ENCODE measurements around the gene ZFAND2A. TPM values are rescaled to one million over a fixed set of nuclear protein-coding genes. Genes with fewer than 3 reads are reported as not detected.

Gene ZFAND2A
- total RNA-seq, 4 donors from 2014 or later = 12.0 to 17.9 (median 14.1) TPM

- intact Hi-C loops (cut with DNase I; ENCODE audit: low total_unique reads) (no loop called here), in situ Hi-C loops (cut with MboI; ENCODE audit: low sequenced_read_pairs in 4 of 4) (loop anchor here in 2 of 4 donors (25.0 kb wide), 1 partner anchor 165 kb away; the partner anchor contains the start of genes COX19 (in 2 of the 2) and CYP2W1 (in 2 of the 2))
- DNase-seq (no peak), ATAC-seq (no peak)
- Histone ChIP-seq H3K4me3 (no peak overlapping the region), H3K36me3 (peaks cover 0 to 64% of the 10 kb centered on the region in 2 donors), H3K27ac (no peak overlapping the region), H3K4me1 (no peaks in the 10 kb centered on the region), H3K9me3 (no peaks in the 10 kb centered on the region), H3K27me3 (no peaks in the 10 kb centered on the region)
- TF ChIP-seq POLR2A (IDR thresholded peaks at IDR 0.05) = no peak
- TF ChIP-seq, protein P1, sequence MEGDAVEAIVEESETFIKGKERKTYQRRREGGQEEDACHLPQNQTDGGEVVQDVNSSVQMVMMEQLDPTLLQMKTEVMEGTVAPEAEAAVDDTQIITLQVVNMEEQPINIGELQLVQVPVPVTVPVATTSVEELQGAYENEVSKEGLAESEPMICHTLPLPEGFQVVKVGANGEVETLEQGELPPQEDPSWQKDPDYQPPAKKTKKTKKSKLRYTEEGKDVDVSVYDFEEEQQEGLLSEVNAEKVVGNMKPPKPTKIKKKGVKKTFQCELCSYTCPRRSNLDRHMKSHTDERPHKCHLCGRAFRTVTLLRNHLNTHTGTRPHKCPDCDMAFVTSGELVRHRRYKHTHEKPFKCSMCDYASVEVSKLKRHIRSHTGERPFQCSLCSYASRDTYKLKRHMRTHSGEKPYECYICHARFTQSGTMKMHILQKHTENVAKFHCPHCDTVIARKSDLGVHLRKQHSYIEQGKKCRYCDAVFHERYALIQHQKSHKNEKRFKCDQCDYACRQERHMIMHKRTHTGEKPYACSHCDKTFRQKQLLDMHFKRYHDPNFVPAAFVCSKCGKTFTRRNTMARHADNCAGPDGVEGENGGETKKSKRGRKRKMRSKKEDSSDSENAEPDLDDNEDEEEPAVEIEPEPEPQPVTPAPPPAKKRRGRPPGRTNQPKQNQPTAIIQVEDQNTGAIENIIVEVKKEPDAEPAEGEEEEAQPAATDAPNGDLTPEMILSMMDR (IDR thresholded peaks at IDR 0.05 in 4 of 5, conservative IDR thresholded peaks at IDR 0.05 in 1 of 5) = no peak
Observed at GRCh38 chr7:1152492-1152891, 7.5 kb downstream of the ZFAND2A start.

GRCh38 chr7:1151653-1152425 is 8.2 kb downstream of the ZFAND2A start:
- H3K4me3 ChIP-seq = no peak overlapping the region
- ATAC-seq (no peak), DNase-seq (no peak)
- no peaks in the 10 kb centered on the region for H3K4me1 ChIP-seq
- H3K27ac ChIP-seq = no peak overlapping the region
- H3K36me3 ChIP-seq = peaks cover 0 to 58% of the 10 kb centered on the region in 2 donors
- no peaks in the 10 kb centered on the region for H3K27me3 ChIP-seq
- in situ Hi-C loops (cut with MboI; ENCODE audit: low sequenced_read_pairs in 4 of 4) = loop anchor here in 2 of 4 donors (25.0 kb wide), 1 partner anchor 165 kb away; the partner anchor contains the start of genes COX19 (in 2 of the 2) and CYP2W1 (in 2 of the 2)
- TF ChIP-seq, protein P1 (IDR thresholded peaks at IDR 0.05 in 4 of 5, conservative IDR thresholded peaks at IDR 0.05 in 1 of 5) = no peak
- no peak for TF ChIP-seq POLR2A (IDR thresholded peaks at IDR 0.05)
- intact Hi-C loops (cut with DNase I; ENCODE audit: low total_unique reads) = no loop called here
- H3K9me3 ChIP-seq = no peaks in the 10 kb centered on the region

- intact Hi-C loops (cut with DNase I; ENCODE audit: low total_unique reads) = no loop called here
- H3K27ac ChIP-seq = no peak overlapping the region
Observed at GRCh38 chr7:1151156-1151555, 8.8 kb downstream of the ZFAND2A start.

DNA sequence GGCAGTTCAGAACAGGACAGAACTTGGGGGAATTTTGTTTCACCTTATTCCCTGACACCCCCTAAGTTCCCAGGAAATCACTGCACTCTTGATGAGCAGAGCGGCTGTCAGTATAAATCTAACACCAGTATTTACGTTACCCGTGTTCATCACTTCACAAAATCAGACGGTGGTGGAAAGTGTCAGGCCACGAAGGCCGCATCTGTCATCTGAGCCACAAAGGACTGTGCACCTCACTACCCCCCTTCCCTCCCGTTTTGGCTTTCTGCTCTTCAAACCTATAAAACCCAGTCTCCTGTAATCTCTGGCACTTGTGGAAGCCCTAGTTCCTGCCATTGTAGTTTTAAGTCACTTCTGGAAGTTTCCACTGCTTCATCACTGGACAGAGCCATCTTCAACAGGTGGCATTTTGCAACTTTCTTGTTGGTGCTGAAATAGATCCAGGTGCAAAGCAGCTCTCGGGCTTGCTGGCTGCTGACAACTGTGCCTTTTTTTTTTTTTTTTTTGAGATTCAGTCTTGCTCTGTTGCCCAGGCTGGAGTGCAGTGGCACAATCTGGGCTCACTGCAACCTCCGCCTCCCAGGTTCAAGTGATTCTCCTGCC is 9.5 kb downstream of the ZFAND2A start:
- intact Hi-C loops (cut with DNase I; ENCODE audit: low total_unique reads) = no loop called here
- H3K4me3 ChIP-seq = no peak overlapping the region
- DNase-seq (no peak), ATAC-seq (no peak)
- no peak for TF ChIP-seq POLR2A (IDR thresholded peaks at IDR 0.05)
- TF ChIP-seq, protein P1 (IDR thresholded peaks at IDR 0.05 in 4 of 5, conservative IDR thresholded peaks at IDR 0.05 in 1 of 5) = no peak
- H3K27ac ChIP-seq = no peak overlapping the region
- no peaks in the 10 kb centered on the region for H3K4me1 ChIP-seq
- no peaks in the 10 kb centered on the region for H3K9me3 ChIP-seq
- in situ Hi-C loops (cut with MboI; ENCODE audit: low sequenced_read_pairs in 4 of 4) = loop anchor here in 2 of 4 donors (25.0 kb wide), 1 partner anchor 163 kb away; the partner anchor contains the start of genes COX19 (in 2 of the 2) and CYP2W1 (in 2 of the 2)
- H3K27me3 ChIP-seq = no peaks in the 10 kb centered on the region
- peaks cover 0 to 55% of the 10 kb centered on the region in 2 donors for H3K36me3 ChIP-seq

More at GRCh38 chr7:1151156-1151555, 8.8 kb downstream of the ZFAND2A start:
- DNase-seq (no peak), ATAC-seq (no peak)
- in situ Hi-C loops (cut with MboI; ENCODE audit: low sequenced_read_pairs in 4 of 4) = loop anchor here in 2 of 4 donors (25.0 kb wide), 1 partner anchor 164 kb away; the partner anchor contains the start of genes COX19 (in 2 of the 2) and CYP2W1 (in 2 of the 2)
- Histone ChIP-seq H3K4me3 (no peak overlapping the region), H3K9me3 (no peaks in the 10 kb centered on the region), H3K4me1 (no peaks in the 10 kb centered on the region), H3K27me3 (no peaks in the 10 kb centered on the region), H3K36me3 (peaks cover 0 to 58% of the 10 kb centered on the region in 2 donors)
- TF ChIP-seq, protein P1 (IDR thresholded peaks at IDR 0.05 in 4 of 5, conservative IDR thresholded peaks at IDR 0.05 in 1 of 5) = no peak
- no peak for TF ChIP-seq POLR2A (IDR thresholded peaks at IDR 0.05)

Data from gastrocnemius medialis (tissue), 4 donors.